Subcutaneous adipose tissue (tissue), 4 donors: ENCODE results near the gene CYP24A1. TPM values are rescaled to one million over a fixed set of nuclear protein-coding genes. Genes with fewer than 3 reads are reported as not detected.

Experiments used
- CTCF ChIP-seq: fragments of 450-650 bp; IDR thresholded peaks from one replicate; pipeline ENCODE4 v1.5.1; 2016; ENCODE audit warnings: low read depth, mild to moderate bottlenecking, control low read depth, antibody characterized with exemption, moderate library complexity
- total RNA-seq, 4 donors: library from RNA; depleted of rRNA; stranded (reverse); fragments of >200 nt; gene quantifications; one replicate each; pipeline ENCODE4 v1.1.0, GENCODE V29; 2016

Gene CYP24A1
- total RNA-seq, 4 donors from 2014 or later: not detected

- no peak for TF ChIP-seq CTCF
Observed at GRCh38 chr20:54153041-54153327, 20.8 kb downstream of the CYP24A1 start.

- TF ChIP-seq CTCF: peak; percentile 5
Observed at GRCh38 chr20:54152227-54153040, 21.4 kb downstream of the CYP24A1 start.

GRCh38 chr20:54151511-54152226 is 22.1 kb downstream of the CYP24A1 start:
- peak; percentile 14 for TF ChIP-seq CTCF

- peak; percentile 64 for TF ChIP-seq CTCF
Observed at GRCh38 chr20:54151075-54151439, 22.7 kb downstream of the CYP24A1 start.

GRCh38 chr20:54149765-54150264 is 24.0 kb downstream of the CYP24A1 start:
- no peak for TF ChIP-seq CTCF

- TF ChIP-seq CTCF: no peak
Observed at GRCh38 chr20:54148947-54149764, 24.6 kb downstream of the CYP24A1 start.

GRCh38 chr20:54146672-54147071 is 27.1 kb downstream of the CYP24A1 start:
- no peak for TF ChIP-seq CTCF
